ENCODE results near the gene ASPHD2.

Gene ASPHD2

GRCh38 chr22:26448941-26449340 lies 19.9 kb downstream of the ASPHD2 start:
- Histone ChIP-seq H3K4me3 (ENCODE audit: low read depth in 1 of 2, low read length in 2 of 2) (no peak overlapping the region), H3K27ac (ENCODE audit: low read length) (no peak overlapping the region), H3K9me3 (ENCODE audit: control insufficient read depth in 1 of 2, low read length in 2 of 2) (no peaks in the 10 kb centered on the region), H3K27me3 (ENCODE audit: low read depth, low read length) (no peaks in the 10 kb centered on the region), H3K4me1 (ENCODE audit: control insufficient read depth in 1 of 2, insufficient read depth in 2 of 2, low read length in 2 of 2) (peaks cover 0 to 5% of the 10 kb centered on the region in 2 donors), H3K36me3 (ENCODE audit: control insufficient read depth in 1 of 2, insufficient read depth in 2 of 2, low read length in 2 of 2) (peaks cover 30 to 42% of the 10 kb centered on the region in 2 donors)

- Histone ChIP-seq H3K36me3 (ENCODE audit: control insufficient read depth in 1 of 2, insufficient read depth in 2 of 2, low read length in 2 of 2) (peaks cover 36 to 46% of the 10 kb centered on the region in 2 donors), H3K27me3 (ENCODE audit: low read depth, low read length) (no peaks in the 10 kb centered on the region), H3K9me3 (ENCODE audit: control insufficient read depth in 1 of 2, low read length in 2 of 2) (no peaks in the 10 kb centered on the region), H3K4me3 (ENCODE audit: low read depth in 1 of 2, low read length in 2 of 2) (no peak overlapping the region), H3K27ac (ENCODE audit: low read length) (no peak overlapping the region), H3K4me1 (ENCODE audit: control insufficient read depth in 1 of 2, insufficient read depth in 2 of 2, low read length in 2 of 2) (peaks cover 0 to 5% of the 10 kb centered on the region in 2 donors)
Observed at GRCh38 chr22:26450453-26451185, 21.6 kb downstream of the ASPHD2 start.

- no peak overlapping the region for H3K27ac ChIP-seq (ENCODE audit: low read length)
- peaks cover 0 to 5% of the 10 kb centered on the region in 2 donors for H3K4me1 ChIP-seq (ENCODE audit: control insufficient read depth in 1 of 2, insufficient read depth in 2 of 2, low read length in 2 of 2)
- H3K4me3 ChIP-seq (ENCODE audit: low read depth in 1 of 2, low read length in 2 of 2): no peak overlapping the region
- H3K27me3 ChIP-seq (ENCODE audit: low read depth, low read length): no peaks in the 10 kb centered on the region
- peaks cover 37 to 57% of the 10 kb centered on the region in 2 donors for H3K36me3 ChIP-seq (ENCODE audit: control insufficient read depth in 1 of 2, insufficient read depth in 2 of 2, low read length in 2 of 2)
- H3K9me3 ChIP-seq (ENCODE audit: control insufficient read depth in 1 of 2, low read length in 2 of 2): no peaks in the 10 kb centered on the region
Observed at GRCh38 chr22:26452236-26453016, 23.4 kb downstream of the ASPHD2 start.

- no peak overlapping the region for H3K4me3 ChIP-seq (ENCODE audit: low read depth in 1 of 2, low read length in 2 of 2)
- H3K27ac ChIP-seq (ENCODE audit: low read length): no peak overlapping the region
- no peaks in the 10 kb centered on the region for H3K4me1 ChIP-seq (ENCODE audit: control insufficient read depth in 1 of 2, insufficient read depth in 2 of 2, low read length in 2 of 2)
- H3K27me3 ChIP-seq (ENCODE audit: low read depth, low read length): no peaks in the 10 kb centered on the region
- H3K36me3 ChIP-seq (ENCODE audit: control insufficient read depth in 1 of 2, insufficient read depth in 2 of 2, low read length in 2 of 2): peaks cover 45 to 65% of the 10 kb centered on the region in 2 donors
- H3K9me3 ChIP-seq (ENCODE audit: control insufficient read depth in 1 of 2, low read length in 2 of 2): no peaks in the 10 kb centered on the region
Observed at GRCh38 chr22:26453216-26453615, 24.2 kb downstream of the ASPHD2 start.

GRCh38 chr22:26453812-26454500 lies 24.9 kb downstream of the ASPHD2 start:
- no peaks in the 10 kb centered on the region for H3K27me3 ChIP-seq (ENCODE audit: low read depth, low read length)
- no peak overlapping the region for H3K4me3 ChIP-seq (ENCODE audit: low read depth in 1 of 2, low read length in 2 of 2)
- H3K27ac ChIP-seq (ENCODE audit: low read length): no peak overlapping the region
- no peaks in the 10 kb centered on the region for H3K9me3 ChIP-seq (ENCODE audit: control insufficient read depth in 1 of 2, low read length in 2 of 2)
- H3K4me1 ChIP-seq (ENCODE audit: control insufficient read depth in 1 of 2, insufficient read depth in 2 of 2, low read length in 2 of 2): no peaks in the 10 kb centered on the region
- peaks cover 48 to 72% of the 10 kb centered on the region in 2 donors for H3K36me3 ChIP-seq (ENCODE audit: control insufficient read depth in 1 of 2, insufficient read depth in 2 of 2, low read length in 2 of 2)

- Histone ChIP-seq H3K36me3 (ENCODE audit: control insufficient read depth in 1 of 2, insufficient read depth in 2 of 2, low read length in 2 of 2) (peaks cover 35 to 66% of the 10 kb centered on the region in 2 donors), H3K27ac (ENCODE audit: low read length) (no peak overlapping the region), H3K9me3 (ENCODE audit: control insufficient read depth in 1 of 2, low read length in 2 of 2) (no peaks in the 10 kb centered on the region), H3K4me1 (ENCODE audit: control insufficient read depth in 1 of 2, insufficient read depth in 2 of 2, low read length in 2 of 2) (no peaks in the 10 kb centered on the region), H3K4me3 (ENCODE audit: low read depth in 1 of 2, low read length in 2 of 2) (no peak overlapping the region), H3K27me3 (ENCODE audit: low read depth, low read length) (no peaks in the 10 kb centered on the region)
Observed at GRCh38 chr22:26457661-26458272, 28.7 kb downstream of the ASPHD2 start.

- H3K4me1 ChIP-seq (ENCODE audit: control insufficient read depth in 1 of 2, insufficient read depth in 2 of 2, low read length in 2 of 2): no peaks in the 10 kb centered on the region
- H3K4me3 ChIP-seq (ENCODE audit: low read depth in 1 of 2, low read length in 2 of 2): no peak overlapping the region
- H3K36me3 ChIP-seq (ENCODE audit: control insufficient read depth in 1 of 2, insufficient read depth in 2 of 2, low read length in 2 of 2): peaks cover 43 to 74% of the 10 kb centered on the region in 2 donors
- no peaks in the 10 kb centered on the region for H3K27me3 ChIP-seq (ENCODE audit: low read depth, low read length)
- no peak overlapping the region for H3K27ac ChIP-seq (ENCODE audit: low read length)
- no peaks in the 10 kb centered on the region for H3K9me3 ChIP-seq (ENCODE audit: control insufficient read depth in 1 of 2, low read length in 2 of 2)
Observed at GRCh38 chr22:26460202-26460601, 31.1 kb downstream of the ASPHD2 start.

GRCh38 chr22:26461188-26461810 lies 32.2 kb downstream of the ASPHD2 start:
- Histone ChIP-seq H3K4me3 (ENCODE audit: low read depth in 1 of 2, low read length in 2 of 2) (no peak overlapping the region), H3K9me3 (ENCODE audit: control insufficient read depth in 1 of 2, low read length in 2 of 2) (no peaks in the 10 kb centered on the region), H3K4me1 (ENCODE audit: control insufficient read depth in 1 of 2, insufficient read depth in 2 of 2, low read length in 2 of 2) (no peaks in the 10 kb centered on the region), H3K36me3 (ENCODE audit: control insufficient read depth in 1 of 2, insufficient read depth in 2 of 2, low read length in 2 of 2) (peaks cover 52 to 79% of the 10 kb centered on the region in 2 donors), H3K27ac (ENCODE audit: low read length) (no peak overlapping the region), H3K27me3 (ENCODE audit: low read depth, low read length) (no peaks in the 10 kb centered on the region)

- H3K36me3 ChIP-seq (ENCODE audit: control insufficient read depth in 1 of 2, insufficient read depth in 2 of 2, low read length in 2 of 2): peaks cover 54 to 85% of the 10 kb centered on the region in 2 donors
- H3K27me3 ChIP-seq (ENCODE audit: low read depth, low read length): no peaks in the 10 kb centered on the region
- H3K9me3 ChIP-seq (ENCODE audit: control insufficient read depth in 1 of 2, low read length in 2 of 2): no peaks in the 10 kb centered on the region
- H3K4me1 ChIP-seq (ENCODE audit: control insufficient read depth in 1 of 2, insufficient read depth in 2 of 2, low read length in 2 of 2): no peaks in the 10 kb centered on the region
- H3K27ac ChIP-seq (ENCODE audit: low read length): no peak overlapping the region
- no peak overlapping the region for H3K4me3 ChIP-seq (ENCODE audit: low read depth in 1 of 2, low read length in 2 of 2)
Observed at GRCh38 chr22:26462051-26462450, 33.0 kb downstream of the ASPHD2 start.

- Histone ChIP-seq H3K27me3 (ENCODE audit: low read depth, low read length) (no peaks in the 10 kb centered on the region), H3K4me3 (ENCODE audit: low read depth in 1 of 2, low read length in 2 of 2) (no peak overlapping the region), H3K36me3 (ENCODE audit: control insufficient read depth in 1 of 2, insufficient read depth in 2 of 2, low read length in 2 of 2) (peaks cover 55 to 86% of the 10 kb centered on the region in 2 donors), H3K27ac (ENCODE audit: low read length) (no peak overlapping the region), H3K9me3 (ENCODE audit: control insufficient read depth in 1 of 2, low read length in 2 of 2) (no peaks in the 10 kb centered on the region), H3K4me1 (ENCODE audit: control insufficient read depth in 1 of 2, insufficient read depth in 2 of 2, low read length in 2 of 2) (no peaks in the 10 kb centered on the region)
Observed at GRCh38 chr22:26462641-26463040, 33.6 kb downstream of the ASPHD2 start.
